ENCODE measurements around the gene PCGF5. TPM values are rescaled to one million over a fixed set of nuclear protein-coding genes. Genes with fewer than 3 reads are reported as not detected.

The PCGF5 gene
- polyA plus RNA-seq, 1 experiment = 13.8 TPM

- TF ChIP-seq, protein P1, sequence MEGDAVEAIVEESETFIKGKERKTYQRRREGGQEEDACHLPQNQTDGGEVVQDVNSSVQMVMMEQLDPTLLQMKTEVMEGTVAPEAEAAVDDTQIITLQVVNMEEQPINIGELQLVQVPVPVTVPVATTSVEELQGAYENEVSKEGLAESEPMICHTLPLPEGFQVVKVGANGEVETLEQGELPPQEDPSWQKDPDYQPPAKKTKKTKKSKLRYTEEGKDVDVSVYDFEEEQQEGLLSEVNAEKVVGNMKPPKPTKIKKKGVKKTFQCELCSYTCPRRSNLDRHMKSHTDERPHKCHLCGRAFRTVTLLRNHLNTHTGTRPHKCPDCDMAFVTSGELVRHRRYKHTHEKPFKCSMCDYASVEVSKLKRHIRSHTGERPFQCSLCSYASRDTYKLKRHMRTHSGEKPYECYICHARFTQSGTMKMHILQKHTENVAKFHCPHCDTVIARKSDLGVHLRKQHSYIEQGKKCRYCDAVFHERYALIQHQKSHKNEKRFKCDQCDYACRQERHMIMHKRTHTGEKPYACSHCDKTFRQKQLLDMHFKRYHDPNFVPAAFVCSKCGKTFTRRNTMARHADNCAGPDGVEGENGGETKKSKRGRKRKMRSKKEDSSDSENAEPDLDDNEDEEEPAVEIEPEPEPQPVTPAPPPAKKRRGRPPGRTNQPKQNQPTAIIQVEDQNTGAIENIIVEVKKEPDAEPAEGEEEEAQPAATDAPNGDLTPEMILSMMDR (IDR thresholded peaks at IDR 0.05; ENCODE audit: low read depth, low read length) = no peak
- no peak overlapping the region for H3K4me3 ChIP-seq (ENCODE audit: low read depth, low read length)
- no peak for DNase-seq (ENCODE audit: low read depth, low spot score)
- H3K9me3 ChIP-seq (ENCODE audit: control insufficient read depth, insufficient read depth, low read length) = no peaks in the 10 kb centered on the region
- POLR2A ChIA-PET = no interaction called here
- CTCF ChIA-PET = interaction anchor here (0.8 to 4.3 kb wide), 8 partner anchors 9 to 420 kb away, joined by 3 to 37 read pairs (median 6); no protein-coding TSS in a partner anchor
- H3K27me3 ChIP-seq (ENCODE audit: control insufficient read depth, insufficient read depth, low read length) = no peaks in the 10 kb centered on the region
- no peak overlapping the region for H3K27ac ChIP-seq (ENCODE audit: low read depth, low read length)
Observed at GRCh38 chr10:91284486-91285090, 64.1 kb downstream of the PCGF5 start.

GRCh38 chr10:91286572-91286971, 66.1 kb downstream of the PCGF5 start:
- POLR2A ChIA-PET = interaction anchor here (0.6 kb wide), 1 partner anchor 135 kb away, joined by 7 read pairs; no protein-coding TSS in a partner anchor
- Histone ChIP-seq H3K9me3 (ENCODE audit: control insufficient read depth, insufficient read depth, low read length) (no peaks in the 10 kb centered on the region), H3K27ac (ENCODE audit: low read depth, low read length) (no peak overlapping the region), H3K27me3 (ENCODE audit: control insufficient read depth, insufficient read depth, low read length) (peaks cover 5% of the 10 kb centered on the region), H3K4me3 (ENCODE audit: low read depth, low read length) (no peak overlapping the region)
- TF ChIP-seq, protein P1 (IDR thresholded peaks at IDR 0.05; ENCODE audit: low read depth, low read length) = no peak
- CTCF ChIA-PET = interaction anchor here (1.5 to 4.3 kb wide), 3 partner anchors 10 to 12 kb away, joined by 3 to 37 read pairs (median 15); no protein-coding TSS in a partner anchor
- no peak for DNase-seq (ENCODE audit: low read depth, low spot score)

DNA sequence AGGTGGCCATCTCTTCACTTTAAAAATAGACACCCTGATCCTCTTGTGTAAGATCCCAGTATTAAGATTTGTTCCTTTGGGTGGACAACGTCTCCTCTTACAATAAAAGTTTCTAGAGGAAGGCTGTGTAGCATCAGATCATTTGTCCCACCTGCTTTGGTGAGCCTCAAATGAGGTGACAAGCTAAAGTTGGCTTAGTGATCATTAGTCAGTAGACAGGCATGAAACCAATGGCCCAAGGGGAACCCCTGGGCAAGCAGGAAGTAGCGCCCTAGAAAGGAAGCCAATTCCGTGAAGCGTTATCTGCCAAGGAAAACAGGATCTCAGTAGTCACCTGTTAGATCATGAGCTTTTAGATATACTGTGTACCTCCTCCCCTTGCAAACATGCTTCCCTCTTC, 66.8 kb downstream of the PCGF5 start:
- ChIA-PET CTCF (interaction anchor here (0.9 to 3.5 kb wide), 4 partner anchors 10 to 103 kb away, joined by 3 to 15 read pairs (median 4); no protein-coding TSS in a partner anchor), POLR2A (interaction anchor here (0.6 kb wide), 1 partner anchor 135 kb away, joined by 7 read pairs; no protein-coding TSS in a partner anchor)
- Histone ChIP-seq H3K4me3 (ENCODE audit: low read depth, low read length) (no peak overlapping the region), H3K27me3 (ENCODE audit: control insufficient read depth, insufficient read depth, low read length) (peaks cover 6% of the 10 kb centered on the region), H3K9me3 (ENCODE audit: control insufficient read depth, insufficient read depth, low read length) (no peaks in the 10 kb centered on the region), H3K27ac (ENCODE audit: low read depth, low read length) (no peak overlapping the region)
- TF ChIP-seq, protein P1 (IDR thresholded peaks at IDR 0.05; ENCODE audit: low read depth, low read length) = no peak
- DNase-seq (ENCODE audit: low read depth, low spot score) = no peak

DNA sequence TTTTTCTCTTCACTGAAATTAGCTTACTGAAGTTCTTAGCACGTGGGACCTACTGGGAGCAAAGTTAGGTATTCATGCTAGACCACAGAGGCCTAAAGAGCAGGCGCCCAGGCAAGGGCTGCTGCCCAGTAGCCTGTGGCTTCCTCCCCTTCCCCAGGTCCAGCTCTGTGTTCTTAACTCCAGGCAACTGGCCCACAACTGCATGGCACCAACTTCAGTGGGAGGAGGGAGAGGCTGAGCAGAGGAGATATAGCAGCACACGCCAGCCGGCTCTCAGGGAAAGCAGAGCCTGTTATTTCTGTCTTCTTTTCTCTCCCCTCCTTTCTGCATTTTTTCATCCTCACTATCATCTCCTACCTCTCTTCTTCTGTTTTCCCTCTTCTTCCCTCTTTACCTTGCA, 67.4 kb downstream of the PCGF5 start:
- POLR2A ChIA-PET = no interaction called here
- CTCF ChIA-PET = interaction anchor here (0.9 to 3.5 kb wide), 4 partner anchors 9 to 103 kb away, joined by 3 to 15 read pairs (median 4); no protein-coding TSS in a partner anchor
- H3K27ac ChIP-seq (ENCODE audit: low read depth, low read length) = no peak overlapping the region

DNA sequence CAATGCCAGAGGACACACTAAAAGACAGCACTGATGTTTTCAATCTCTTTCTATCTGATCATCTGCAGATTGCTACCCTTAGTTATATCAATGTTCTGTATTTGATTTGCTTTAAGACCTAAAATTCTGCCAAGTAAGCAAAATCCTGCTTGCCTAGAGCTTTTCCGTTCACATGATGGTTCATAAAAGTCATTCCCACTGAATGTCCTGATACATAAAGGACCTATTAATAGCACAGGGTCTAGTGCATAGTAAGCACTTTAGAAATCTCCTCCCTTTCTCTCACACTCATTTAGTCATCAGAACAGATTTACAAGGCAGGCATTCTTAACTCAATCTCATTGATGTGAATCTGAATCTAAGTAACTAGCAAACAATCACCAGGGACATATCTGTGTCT, 68.8 kb downstream of the PCGF5 start:
- no peak for DNase-seq (ENCODE audit: low read depth, low spot score)

More for the DNA sequence above, 67.4 kb downstream of the PCGF5 start:
- no peak overlapping the region for H3K4me3 ChIP-seq (ENCODE audit: low read depth, low read length)
- DNase-seq (ENCODE audit: low read depth, low spot score) = no peak
- TF ChIP-seq, protein P1 (IDR thresholded peaks at IDR 0.05; ENCODE audit: low read depth, low read length) = no peak
- no peaks in the 10 kb centered on the region for H3K9me3 ChIP-seq (ENCODE audit: control insufficient read depth, insufficient read depth, low read length)
- peaks cover 6% of the 10 kb centered on the region for H3K27me3 ChIP-seq (ENCODE audit: control insufficient read depth, insufficient read depth, low read length)

More for the DNA sequence above, 68.8 kb downstream of the PCGF5 start:
- Histone ChIP-seq H3K27ac (ENCODE audit: low read depth, low read length) (no peak overlapping the region), H3K4me3 (ENCODE audit: low read depth, low read length) (no peak overlapping the region), H3K9me3 (ENCODE audit: control insufficient read depth, insufficient read depth, low read length) (no peaks in the 10 kb centered on the region), H3K27me3 (ENCODE audit: control insufficient read depth, insufficient read depth, low read length) (peaks cover 6% of the 10 kb centered on the region)
- POLR2A ChIA-PET = no interaction called here
- CTCF ChIA-PET = interaction anchor here (1.0 to 3.5 kb wide), 3 partner anchors 8 to 409 kb away, joined by 3 to 15 read pairs (median 5); no protein-coding TSS in a partner anchor
- TF ChIP-seq, protein P1 (IDR thresholded peaks at IDR 0.05; ENCODE audit: low read depth, low read length) = no peak
